Astrocyte of the cerebellum (primary cell): ENCODE measurements around the gene PIK3R3.

Experiments
- DNase-seq: peaks from one replicate; pipeline ENCODE4 v3.0.0-alpha.2; 2011; ENCODE audit warnings: low read depth
- H3K4me3 ChIP-seq: 2 replicates; pipeline ENCODE4 v1.5.1; 2011; ENCODE audit warnings: mild to moderate bottlenecking, low read depth, low read length, moderate library complexity
- CTCF ChIP-seq: IDR thresholded peaks from 2 replicates; pipeline ENCODE4 v1.5.1; 2012; ENCODE audit warnings: low read length, low read depth, moderate library complexity, mild to moderate bottlenecking; ENCODE audit errors: missing control alignments
- in situ Hi-C: cut with HindIII; loops from 2 replicates; pipeline ENCODE4 v1.10.0; 2017; ENCODE audit warnings: low sequenced_read_pairs

Gene PIK3R3

DNA sequence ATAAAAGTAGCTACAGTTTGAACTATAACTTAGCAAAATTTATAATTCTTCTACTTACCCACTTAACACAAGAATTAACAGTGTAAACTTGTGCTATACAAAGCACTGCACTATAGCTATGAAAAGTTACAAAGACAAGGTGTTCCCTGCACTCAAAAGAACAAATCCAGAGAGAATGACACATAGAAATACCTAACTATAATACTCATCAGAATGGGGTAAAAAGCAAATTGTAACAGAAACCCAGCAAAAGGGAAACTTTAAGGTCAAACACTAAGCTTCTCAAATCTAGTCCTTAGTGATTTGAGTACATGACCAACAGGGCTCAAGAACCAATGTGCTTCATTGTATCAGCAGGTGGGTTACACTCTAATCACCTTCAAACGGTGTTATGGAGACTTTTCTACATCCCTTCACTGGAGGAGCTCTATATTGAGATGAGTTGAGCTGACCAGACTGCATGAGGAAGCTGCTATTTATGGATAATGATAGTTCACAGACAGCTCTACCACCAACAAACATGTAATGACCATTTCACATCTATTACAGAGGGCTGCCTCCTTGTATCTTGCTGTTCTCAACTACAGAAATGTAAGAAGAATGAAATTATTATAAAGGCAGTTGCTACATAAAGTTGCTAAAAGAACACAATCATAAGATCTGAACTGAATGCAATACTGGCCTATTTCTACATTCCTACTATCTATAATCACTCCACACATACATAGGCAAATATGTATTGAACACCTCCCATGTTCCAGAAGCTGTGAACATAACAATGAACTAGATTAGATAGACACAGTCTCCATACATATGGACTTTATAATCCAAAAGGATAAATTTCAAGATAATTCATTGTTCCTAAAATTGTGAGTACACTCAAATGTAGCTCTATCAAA, 47.6 kb downstream of the PIK3R3 start:
- no peak for DNase-seq
- in situ Hi-C loops, result no loop called here
- TF ChIP-seq CTCF, result no peak
- no peak overlapping the region for H3K4me3 ChIP-seq

DNA sequence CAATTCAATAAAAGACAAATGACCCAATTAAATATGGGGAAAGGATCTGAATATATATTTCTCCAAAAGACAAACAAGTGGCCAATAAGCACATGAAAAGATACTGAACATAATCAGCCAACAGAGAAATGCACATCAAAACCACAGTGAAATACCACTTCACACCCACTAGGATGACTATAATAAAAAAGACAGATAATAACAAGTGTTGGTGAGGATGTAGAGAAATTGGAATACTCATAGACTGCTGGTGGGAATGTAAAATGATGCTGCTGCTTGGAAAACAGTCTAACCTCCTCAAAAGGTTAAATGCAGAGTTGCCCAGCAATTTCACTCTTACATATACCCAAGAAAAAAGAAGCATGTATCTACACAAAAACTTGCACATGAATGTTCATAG, 48.9 kb downstream of the PIK3R3 start:
- TF ChIP-seq CTCF, result no peak
- no peak for DNase-seq
- in situ Hi-C loops, result no loop called here
- no peak overlapping the region for H3K4me3 ChIP-seq

GRCh38 chr1:46081619-46082018, 50.8 kb downstream of the PIK3R3 start:
- DNase-seq, result no peak
- H3K4me3 ChIP-seq, result no peak overlapping the region
- TF ChIP-seq CTCF, result no peak
- in situ Hi-C loops, result no loop called here

DNA sequence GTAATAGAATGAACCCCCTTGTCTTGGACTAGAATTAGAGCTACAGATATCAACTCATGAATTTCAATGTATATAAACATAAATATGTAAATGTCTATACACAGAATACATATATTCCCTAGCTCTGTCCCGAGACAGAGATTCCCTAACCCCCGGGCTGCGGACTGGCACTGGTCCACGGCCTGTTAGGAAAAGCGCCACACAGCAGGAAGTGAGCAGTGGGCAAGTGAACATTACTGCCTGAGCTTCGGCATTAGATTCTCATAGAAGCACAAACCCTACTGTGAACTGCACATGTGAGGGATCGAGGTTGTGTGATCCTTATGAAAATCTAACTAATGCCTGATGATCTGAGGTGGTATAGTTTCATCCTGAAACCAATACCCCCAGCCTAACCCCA, 51.2 kb downstream of the PIK3R3 start:
- in situ Hi-C loops, result no loop called here
- no peak for DNase-seq
- TF ChIP-seq CTCF, result no peak
- H3K4me3 ChIP-seq, result no peak overlapping the region

- in situ Hi-C loops, result no loop called here
- DNase-seq, result no peak
- TF ChIP-seq CTCF, result no peak
- H3K4me3 ChIP-seq, result no peak overlapping the region
Measured at GRCh38 chr1:46080257-46080656, 52.2 kb downstream of the PIK3R3 start.

DNA sequence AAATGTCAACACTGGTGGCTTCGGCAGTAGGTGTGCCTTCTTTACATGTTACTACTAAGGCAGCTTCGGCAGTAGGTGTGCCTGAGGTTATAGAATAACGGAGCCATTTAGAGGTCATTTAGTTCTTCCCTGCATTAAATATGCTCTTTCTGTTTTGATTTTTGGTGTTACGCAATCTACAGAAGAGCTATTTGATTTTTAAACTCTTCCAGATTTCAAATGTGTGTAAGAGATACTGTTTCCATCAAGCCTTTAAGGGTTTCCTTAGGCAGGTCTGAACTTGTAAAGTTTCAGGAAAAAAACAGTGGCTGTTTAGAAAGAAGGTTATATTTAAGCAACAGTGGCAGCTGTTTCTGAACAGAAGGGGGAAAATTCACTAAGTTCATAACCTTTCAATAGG, 54.8 kb downstream of the PIK3R3 start:
- TF ChIP-seq CTCF, result no peak
- DNase-seq, result no peak
- no peak overlapping the region for H3K4me3 ChIP-seq
- in situ Hi-C loops, result no loop called here
